Smooth muscle cell (in vitro differentiated cells): Measurements from ENCODE around the gene POLR2L. TPM values are rescaled to one million over a fixed set of nuclear protein-coding genes. Genes with fewer than 3 reads are reported as not detected.

Source experiments
- DNase-seq: peaks from one replicate; lab custom pipeline; 2025; ENCODE audit not compliant: unreplicated experiment; lab: John Stamatoyannopoulos, UW
- H2AFZ ChIP-seq: fragments of 200-600 bp; sonication (generic); 2 replicates; pipeline ENCODE4 v1.6.0; 2016; ENCODE audit warnings: antibody characterized with exemption, low read depth, mild to moderate bottlenecking
- H3F3A ChIP-seq: fragments of 200-600 bp; sonication (generic); 2 replicates; pipeline ENCODE4 v1.6.0; 2017; ENCODE audit warnings: antibody characterized with exemption, low read depth
- H3K27ac ChIP-seq: fragments of 200-600 bp; sonication (generic); 2 replicates; pipeline ENCODE4 v1.5.1; 2016; ENCODE audit warnings: low read depth, mild to moderate bottlenecking
- H3K27me3 ChIP-seq: fragments of 200-600 bp; sonication (generic); 2 replicates; pipeline ENCODE4 v1.6.1; 2016; ENCODE audit warnings: low read depth, mild to moderate bottlenecking
- H3K36me3 ChIP-seq: fragments of 200-600 bp; sonication (generic); 2 replicates; pipeline ENCODE4 v1.5.1; 2016; ENCODE audit warnings: low read depth
- H3K4me1 ChIP-seq: fragments of 200-600 bp; sonication (generic); 2 replicates; pipeline ENCODE4 v1.5.1; 2016; ENCODE audit warnings: low read depth
- H3K4me2 ChIP-seq: fragments of 200-600 bp; sonication (generic); 2 replicates; pipeline ENCODE4 v1.6.0; 2016; ENCODE audit warnings: mild to moderate bottlenecking
- H3K4me3 ChIP-seq: fragments of 200-600 bp; sonication (generic); 2 replicates; pipeline ENCODE4 v1.5.1; 2016; ENCODE audit warnings: mild to moderate bottlenecking
- H3K79me2 ChIP-seq: fragments of 200-600 bp; sonication (generic); 2 replicates; pipeline ENCODE4 v1.6.0; 2016; ENCODE audit warnings: low read depth, mild to moderate bottlenecking
- H3K9ac ChIP-seq: fragments of 200-600 bp; sonication (generic); 2 replicates; pipeline ENCODE4 v1.6.0; 2016; ENCODE audit warnings: low read depth
- H3K9me3 ChIP-seq: fragments of 200-600 bp; sonication (generic); replicated peaks from 2 replicates; pipeline ENCODE4 v1.5.1; 2016; ENCODE audit warnings: low read depth
- H4K20me1 ChIP-seq: fragments of 200-600 bp; sonication (generic); 2 replicates; pipeline ENCODE4 v1.6.0; 2016; ENCODE audit warnings: low read depth
- WGBS: methylation state at CpG from one replicate; pipeline ENCODE4 v1.1.7; 2016; ENCODE audit warnings: low lambda C conversion rate; 5-methylcytosine and 5-hydroxymethylcytosine counted together
- polyA plus RNA-seq: library from polyadenylated mRNA; unstranded; fragments of >200 nt; fragmentation: Nextera tagmentation; extraction: Ambion mirVana; gene quantifications from 2 replicates; pipeline ENCODE4 v1.2.1, GENCODE V29; 2016
- small RNA-seq: library from RNA; depleted of rRNA; stranded (forward); fragments of <200 nt; gene quantifications from one replicate; pipeline ENCODE3, GENCODE V24; 2014
- total RNA-seq: library from RNA; depleted of rRNA; stranded (reverse); fragments of >200 nt; gene quantifications from 2 replicates; pipeline ENCODE4 v1.2.3, GENCODE V29; 2014
- TF ChIP-seq, protein P1 (sequence below): fragments of 200-600 bp; sonication (generic); IDR thresholded peaks from 2 replicates; pipeline ENCODE4 v1.5.1; 2017; ENCODE audit warnings: borderline replicate concordance, mild to moderate bottlenecking, antibody characterized with exemption; ENCODE audit not compliant: insufficient read depth, poor library complexity, severe bottlenecking

Gene POLR2L
- total and polyA plus RNA-seq, 2 experiments from 2014 or later: 51.4 to 380 TPM

DNA sequence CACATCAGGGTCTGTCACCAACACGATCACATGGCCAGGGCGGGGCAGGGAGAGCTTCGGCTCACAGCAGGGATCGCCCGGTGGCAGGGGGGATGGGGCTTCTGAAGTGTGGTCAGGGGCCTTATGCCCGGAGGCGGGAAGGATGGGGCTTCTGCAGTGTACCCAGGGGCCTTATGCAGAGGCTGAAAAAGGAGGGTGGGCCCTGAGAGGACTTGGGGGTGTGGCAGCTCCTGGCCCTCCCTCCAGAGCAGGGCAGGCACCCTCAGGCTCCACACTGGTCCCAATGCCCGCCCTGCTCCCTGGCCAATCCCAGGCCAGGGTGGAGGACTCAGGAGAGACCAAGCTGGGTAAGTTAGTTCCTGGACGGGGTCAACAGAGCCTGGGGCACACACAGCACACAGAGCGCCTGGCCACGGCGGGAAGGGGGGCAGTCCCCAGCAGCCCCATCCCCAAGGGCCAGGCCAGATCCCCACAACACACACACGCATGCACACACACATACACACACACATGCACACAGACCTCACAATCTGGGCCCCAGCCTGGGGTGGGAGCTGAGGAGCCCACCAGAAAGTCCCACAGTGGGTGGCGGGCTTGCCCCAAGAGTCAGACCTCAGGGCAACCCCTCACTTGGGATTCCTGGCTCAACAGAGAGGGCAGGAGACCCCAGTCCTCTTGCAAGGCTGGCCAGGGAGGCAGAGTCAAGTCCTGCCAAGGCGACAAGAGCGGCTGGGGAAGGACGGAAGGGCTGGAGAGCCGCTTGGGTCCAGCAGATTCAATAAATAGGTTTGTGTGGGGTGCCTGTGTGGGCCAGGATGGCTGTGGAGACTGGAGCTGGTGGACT is 51.4 kb downstream of the POLR2L start:
- Histone ChIP-seq H3K36me3 (no peaks in the 10 kb centered on the region), H3K27me3 (no peaks in the 10 kb centered on the region), H3K79me2 (no peaks in the 10 kb centered on the region), H4K20me1 (peaks cover 11% of the 10 kb centered on the region), H3K9ac (no peak overlapping the region), H3K4me3 (no peak overlapping the region), H2AFZ (no peak overlapping the region), H3K4me1 (peaks cover 5% of the 10 kb centered on the region), H3K9me3 (no peaks in the 10 kb centered on the region), H3K27ac (no peak overlapping the region), H3F3A (peaks cover 5% of the 10 kb centered on the region), H3K4me2 (no peak overlapping the region)
- DNase-seq: no peak
- 72% methylated on average over 17 of the region's 18 CpGs for WGBS
- TF ChIP-seq, protein P1, sequence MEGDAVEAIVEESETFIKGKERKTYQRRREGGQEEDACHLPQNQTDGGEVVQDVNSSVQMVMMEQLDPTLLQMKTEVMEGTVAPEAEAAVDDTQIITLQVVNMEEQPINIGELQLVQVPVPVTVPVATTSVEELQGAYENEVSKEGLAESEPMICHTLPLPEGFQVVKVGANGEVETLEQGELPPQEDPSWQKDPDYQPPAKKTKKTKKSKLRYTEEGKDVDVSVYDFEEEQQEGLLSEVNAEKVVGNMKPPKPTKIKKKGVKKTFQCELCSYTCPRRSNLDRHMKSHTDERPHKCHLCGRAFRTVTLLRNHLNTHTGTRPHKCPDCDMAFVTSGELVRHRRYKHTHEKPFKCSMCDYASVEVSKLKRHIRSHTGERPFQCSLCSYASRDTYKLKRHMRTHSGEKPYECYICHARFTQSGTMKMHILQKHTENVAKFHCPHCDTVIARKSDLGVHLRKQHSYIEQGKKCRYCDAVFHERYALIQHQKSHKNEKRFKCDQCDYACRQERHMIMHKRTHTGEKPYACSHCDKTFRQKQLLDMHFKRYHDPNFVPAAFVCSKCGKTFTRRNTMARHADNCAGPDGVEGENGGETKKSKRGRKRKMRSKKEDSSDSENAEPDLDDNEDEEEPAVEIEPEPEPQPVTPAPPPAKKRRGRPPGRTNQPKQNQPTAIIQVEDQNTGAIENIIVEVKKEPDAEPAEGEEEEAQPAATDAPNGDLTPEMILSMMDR: no peak

DNA sequence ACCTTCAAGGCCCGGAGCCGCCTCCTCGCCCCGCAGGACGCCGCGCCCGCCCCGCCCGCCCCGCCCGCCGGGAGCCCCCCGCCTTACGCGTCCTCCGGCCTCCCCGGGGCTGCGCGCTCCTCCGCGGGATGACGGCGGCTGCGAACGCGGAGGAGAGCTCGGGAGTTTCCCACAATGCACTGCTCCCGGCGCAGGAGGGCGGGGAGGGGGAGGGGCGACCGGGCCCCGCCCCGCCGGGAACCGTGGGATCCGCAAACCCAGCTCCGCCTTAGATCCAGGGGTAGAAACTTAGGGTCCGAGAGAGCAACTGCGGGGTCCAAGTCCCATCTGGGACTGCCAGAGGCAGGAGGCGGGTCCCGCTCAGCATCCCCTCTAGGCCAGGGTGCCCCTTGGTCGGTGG is 52.4 kb downstream of the POLR2L start, which contains the start of gene CEND1:
Gene CEND1, minus strand, starts transcription at position 148 of the 400 bp plus-strand sequence. CDS start 1,514 bp downstream, outside the sequence.
- no peak for DNase-seq
- H3K4me2 ChIP-seq: no peak within 1 kb of the TSS

More for the DNA sequence above, 52.4 kb downstream of the POLR2L start, which contains the start of gene CEND1:
- TF ChIP-seq, protein P1: no peak
- Histone ChIP-seq H3K36me3 (no peaks in the 10 kb centered on the region), H3K27ac (no peak within 1 kb of the TSS), H4K20me1 (peaks cover 7% of the 10 kb centered on the region), H3K9ac (no peak within 1 kb of the TSS), H3K4me3 (no peak within 1 kb of the TSS), H3K27me3 (no peaks in the 10 kb centered on the region), H3F3A (peaks cover 5% of the 10 kb centered on the region), H3K79me2 (no peaks in the 10 kb centered on the region), H2AFZ (no peak within 1 kb of the TSS), H3K9me3 (no peaks in the 10 kb centered on the region), H3K4me1 (no peaks in the 10 kb centered on the region)
- WGBS: 26% methylated on average over 16 of the region's 44 CpGs

Small RNA genes within 50 kb of the gene (small RNA-seq; reads per million reads assigned to genes)
- gene SNORA52: not detected

Other genes with a start within 250 kb of the POLR2L start
- 7.1 and 11.1 TPM in 2 replicates for gene IRF7, start 226.6 kb downstream of the POLR2L start, total RNA-seq
- 12.7 and 14.3 TPM in 2 replicates for gene IRF7, start 226.6 kb downstream of the POLR2L start, polyA plus RNA-seq
- gene CDHR5, start 217.6 kb downstream of the POLR2L start, total RNA-seq: not detected in 2 replicates
- 0.37 TPM in 1 of 2 replicates, not detected in the other for gene CDHR5, start 217.6 kb downstream of the POLR2L start, polyA plus RNA-seq
- gene SCT, start 215.3 kb downstream of the POLR2L start, total RNA-seq: not detected in 2 replicates
- 1.4 and 2.2 TPM in 2 replicates for gene SCT, start 215.3 kb downstream of the POLR2L start, polyA plus RNA-seq
- not detected in 2 replicates for gene DRD4, start 205.3 kb downstream of the POLR2L start, total RNA-seq
- gene DRD4, start 205.3 kb downstream of the POLR2L start, polyA plus RNA-seq: 2.7 and 3.1 TPM in 2 replicates
- 18.7 and 19.0 TPM in 2 replicates for gene DEAF1, start 147.3 kb downstream of the POLR2L start, total RNA-seq
- gene DEAF1, start 147.3 kb downstream of the POLR2L start, polyA plus RNA-seq: 39.2 and 61.5 TPM in 2 replicates
- 5.5 and 9.0 TPM in 2 replicates for gene TMEM80, start 146.7 kb downstream of the POLR2L start, total RNA-seq
- gene TMEM80, start 146.7 kb downstream of the POLR2L start, polyA plus RNA-seq: 14.3 and 24.3 TPM in 2 replicates
- 47.9 and 74.9 TPM in 2 replicates for gene EPS8L2, start 136.3 kb downstream of the POLR2L start, total RNA-seq
- 37.7 and 133 TPM in 2 replicates for gene EPS8L2, start 136.3 kb downstream of the POLR2L start, polyA plus RNA-seq
- 100 and 103 TPM in 2 replicates for gene TALDO1, start 95.1 kb downstream of the POLR2L start, total RNA-seq
- 155 and 158 TPM in 2 replicates for gene TALDO1, start 95.1 kb downstream of the POLR2L start, polyA plus RNA-seq
- 12.9 and 18.5 TPM in 2 replicates for gene GATD1, start 65.0 kb downstream of the POLR2L start, total RNA-seq
- gene GATD1, start 65.0 kb downstream of the POLR2L start, polyA plus RNA-seq: 11.7 and 20.2 TPM in 2 replicates
- gene CEND1, start 52.4 kb downstream of the POLR2L start, total RNA-seq: not detected in 2 replicates
- 0.13 and 0.38 TPM in 2 replicates for gene CEND1, start 52.4 kb downstream of the POLR2L start, polyA plus RNA-seq
- gene SLC25A22, start 44.2 kb downstream of the POLR2L start, total RNA-seq: 6.9 and 7.0 TPM in 2 replicates
- gene SLC25A22, start 44.2 kb downstream of the POLR2L start, polyA plus RNA-seq: 19.5 and 25.2 TPM in 2 replicates
- 8.7 and 11.8 TPM in 2 replicates for gene PIDD1, start 37.3 kb downstream of the POLR2L start, total RNA-seq
- 22.3 and 44.9 TPM in 2 replicates for gene PIDD1, start 37.3 kb downstream of the POLR2L start, polyA plus RNA-seq
- gene RPLP2, start 32.6 kb downstream of the POLR2L start, total RNA-seq: 472 and 511 TPM in 2 replicates
- gene RPLP2, start 32.6 kb downstream of the POLR2L start, polyA plus RNA-seq: 622 and 701 TPM in 2 replicates
- gene PNPLA2, start 23.6 kb downstream of the POLR2L start, total RNA-seq: 12.4 and 14.8 TPM in 2 replicates
- 26.4 and 33.8 TPM in 2 replicates for gene PNPLA2, start 23.6 kb downstream of the POLR2L start, polyA plus RNA-seq
- gene CRACR2B, start 14.6 kb downstream of the POLR2L start, total RNA-seq: 0.36 and 2.5 TPM in 2 replicates
- 0.10 and 10.5 TPM in 2 replicates for gene CRACR2B, start 14.6 kb downstream of the POLR2L start, polyA plus RNA-seq
- gene CD151, start 9.6 kb downstream of the POLR2L start, total RNA-seq: 214 and 256 TPM in 2 replicates
- 391 and 469 TPM in 2 replicates for gene CD151, start 9.6 kb downstream of the POLR2L start, polyA plus RNA-seq
- 50.2 and 68.2 TPM in 2 replicates for gene TSPAN4, start 323 bp upstream of the POLR2L start, total RNA-seq
- 153 and 179 TPM in 2 replicates for gene TSPAN4, start 323 bp upstream of the POLR2L start, polyA plus RNA-seq
- gene CHID1, start 68.3 kb upstream of the POLR2L start, total RNA-seq: 54.3 and 76.5 TPM in 2 replicates
- gene CHID1, start 68.3 kb upstream of the POLR2L start, polyA plus RNA-seq: 171 and 181 TPM in 2 replicates
- gene AP2A2, start 83.3 kb upstream of the POLR2L start, total RNA-seq: 32.2 and 35.8 TPM in 2 replicates
- 25.1 and 31.8 TPM in 2 replicates for gene AP2A2, start 83.3 kb upstream of the POLR2L start, polyA plus RNA-seq
- gene MUC6, start 194.2 kb upstream of the POLR2L start, total RNA-seq: not detected in 2 replicates
- 0.39 TPM in 1 of 2 replicates, not detected in the other for gene MUC6, start 194.2 kb upstream of the POLR2L start, polyA plus RNA-seq
- not detected in 2 replicates for gene MUC2, start 232.3 kb upstream of the POLR2L start, total RNA-seq
- 0.05 TPM in 1 of 2 replicates, not detected in the other for gene MUC2, start 232.3 kb upstream of the POLR2L start, polyA plus RNA-seq